Erythroblast (primary cell): Measurements from ENCODE around the gene GSN.

Experiments
- GATA1 ChIP-seq: IDR thresholded peaks from 2 replicates; pipeline ENCODE4 v1.6.1; 2011; ENCODE audit warnings: low read depth, mild to moderate bottlenecking, control low read depth, low read length, moderate library complexity
- POLR2A ChIP-seq: IDR thresholded peaks from 2 replicates; pipeline ENCODE4 v1.6.1; 2011; ENCODE audit warnings: mild to moderate bottlenecking, low read length

DNA sequence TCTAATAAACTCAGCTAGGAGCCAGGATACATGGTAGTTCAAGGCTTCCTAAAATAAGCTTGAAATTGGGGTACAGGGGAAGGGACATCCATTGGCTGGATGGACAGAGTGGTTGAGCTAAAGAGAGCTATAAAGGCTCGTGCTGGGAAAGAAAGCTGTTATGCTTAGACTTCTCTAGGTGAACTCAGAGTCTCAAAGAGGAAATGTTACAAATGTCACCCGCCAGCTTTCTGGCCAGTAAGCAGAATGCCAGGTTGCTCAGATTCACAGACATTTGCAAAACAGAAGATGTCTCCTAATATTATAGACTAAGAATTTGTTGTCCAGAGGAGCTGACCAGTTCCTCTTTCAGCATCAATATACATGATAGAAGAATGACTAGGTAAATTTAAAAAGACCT, 71.5 kb downstream of the GSN start:
- TF ChIP-seq POLR2A (no peak), GATA1 (no peak)
